ENCODE measurements around the gene VPS41.

DNA sequence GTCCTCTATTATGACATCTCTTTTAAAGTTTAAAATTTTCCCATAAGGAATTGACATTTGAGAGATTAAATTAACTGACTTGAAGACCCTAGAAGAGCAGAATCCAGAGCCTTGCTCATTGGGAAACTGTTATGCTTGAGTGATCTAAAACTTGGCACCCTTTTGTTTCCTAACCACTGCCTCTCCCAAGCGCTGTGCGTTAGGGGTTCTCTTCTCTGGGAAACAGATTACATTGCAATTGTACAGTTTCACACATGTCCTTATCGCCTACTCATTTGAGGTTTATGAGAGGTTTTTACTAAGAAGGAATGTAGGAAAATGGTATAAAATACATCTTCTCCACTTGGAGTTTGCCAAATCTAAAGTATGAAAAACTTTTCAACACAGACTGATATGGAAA lies 151.1 kb downstream of the VPS41 start:
- no peak for TF ChIP-seq POLR2A (IDR thresholded peaks at IDR 0.05; ENCODE audit: low read length)
- TF ChIP-seq GATA1 (IDR thresholded peaks at IDR 0.05; ENCODE audit: low read depth, low read length), result no peak

Measured in erythroblast (primary cell).